BE2C (cell line): ENCODE measurements around the gene SLMAP.

Experiments used
- DNase-seq: peaks from one replicate; pipeline ENCODE4 v3.0.0-alpha.2; 2020
- H3K27me3 ChIP-seq: fragments of 250-450 bp; sonication (Bioruptor Pico); 2 replicates; pipeline ENCODE4 v1.5.1; 2020; ENCODE audit warnings: mild to moderate bottlenecking
- H3K36me3 ChIP-seq: fragments of 250-450 bp; sonication (Bioruptor Pico); 2 replicates; pipeline ENCODE4 v1.5.1; 2020; ENCODE audit warnings: mild to moderate bottlenecking
- H3K4me1 ChIP-seq: fragments of 250-450 bp; sonication (Bioruptor Pico); 2 replicates; pipeline ENCODE4 v1.5.1; 2020
- H3K4me3 ChIP-seq: 2 replicates; pipeline ENCODE4 v1.5.1; 2011; ENCODE audit warnings: low read depth, low read length
- H3K9me3 ChIP-seq: fragments of 250-450 bp; sonication (Bioruptor Pico); 2 replicates; pipeline ENCODE4 v1.5.1; 2020
- TF ChIP-seq, protein P1 (sequence below): IDR thresholded peaks from 2 replicates; pipeline ENCODE4 v1.5.1; 2012; ENCODE audit warnings: mild to moderate bottlenecking, low read depth, low read length

The SLMAP gene

DNA sequence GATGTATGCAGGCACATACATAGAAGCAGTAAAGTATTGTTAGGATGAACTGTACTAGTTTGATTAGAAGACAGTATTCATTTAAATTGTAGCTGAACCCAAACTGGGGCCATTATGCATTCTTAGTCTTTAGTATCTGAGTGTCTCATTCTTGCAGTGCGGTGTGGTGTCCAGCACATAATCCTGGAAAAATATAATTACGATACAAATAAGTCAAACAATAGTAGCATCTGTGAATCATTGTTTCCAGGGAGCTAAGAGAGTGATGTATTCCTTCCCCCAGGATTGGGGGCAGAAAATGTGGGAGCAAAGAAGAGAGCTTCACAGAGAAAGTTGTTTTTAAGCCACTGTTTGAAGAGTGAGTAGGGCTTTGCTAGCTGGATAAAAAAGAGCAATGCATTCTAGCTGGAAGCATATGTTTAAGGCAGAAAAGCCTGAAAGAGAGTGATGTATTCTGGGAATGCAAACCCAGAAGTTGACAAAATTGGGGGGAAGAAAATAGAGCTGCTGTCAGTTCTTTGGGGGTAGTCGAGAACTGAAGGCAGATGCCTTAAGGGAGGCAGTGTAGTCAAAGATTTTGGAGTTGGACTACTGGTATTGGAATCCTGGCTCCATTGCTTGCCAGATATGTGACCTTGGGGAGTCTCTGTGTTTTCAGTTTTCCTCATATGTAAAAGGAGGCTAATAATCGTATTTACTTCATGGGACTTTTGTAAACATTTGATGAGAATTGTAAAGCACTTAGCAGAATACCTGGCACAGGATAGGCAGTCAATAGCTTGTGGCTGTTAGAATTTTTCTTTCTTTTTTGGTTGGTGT lies 14.1 kb downstream of the SLMAP start:
- no peak overlapping the region for H3K4me3 ChIP-seq
- no peaks in the 10 kb centered on the region for H3K36me3 ChIP-seq
- TF ChIP-seq, protein P1, sequence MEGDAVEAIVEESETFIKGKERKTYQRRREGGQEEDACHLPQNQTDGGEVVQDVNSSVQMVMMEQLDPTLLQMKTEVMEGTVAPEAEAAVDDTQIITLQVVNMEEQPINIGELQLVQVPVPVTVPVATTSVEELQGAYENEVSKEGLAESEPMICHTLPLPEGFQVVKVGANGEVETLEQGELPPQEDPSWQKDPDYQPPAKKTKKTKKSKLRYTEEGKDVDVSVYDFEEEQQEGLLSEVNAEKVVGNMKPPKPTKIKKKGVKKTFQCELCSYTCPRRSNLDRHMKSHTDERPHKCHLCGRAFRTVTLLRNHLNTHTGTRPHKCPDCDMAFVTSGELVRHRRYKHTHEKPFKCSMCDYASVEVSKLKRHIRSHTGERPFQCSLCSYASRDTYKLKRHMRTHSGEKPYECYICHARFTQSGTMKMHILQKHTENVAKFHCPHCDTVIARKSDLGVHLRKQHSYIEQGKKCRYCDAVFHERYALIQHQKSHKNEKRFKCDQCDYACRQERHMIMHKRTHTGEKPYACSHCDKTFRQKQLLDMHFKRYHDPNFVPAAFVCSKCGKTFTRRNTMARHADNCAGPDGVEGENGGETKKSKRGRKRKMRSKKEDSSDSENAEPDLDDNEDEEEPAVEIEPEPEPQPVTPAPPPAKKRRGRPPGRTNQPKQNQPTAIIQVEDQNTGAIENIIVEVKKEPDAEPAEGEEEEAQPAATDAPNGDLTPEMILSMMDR, result no peak
- H3K4me1 ChIP-seq, result no peaks in the 10 kb centered on the region
- H3K9me3 ChIP-seq, result no peaks in the 10 kb centered on the region
- no peak for DNase-seq
- H3K27me3 ChIP-seq, result no peaks in the 10 kb centered on the region

DNA sequence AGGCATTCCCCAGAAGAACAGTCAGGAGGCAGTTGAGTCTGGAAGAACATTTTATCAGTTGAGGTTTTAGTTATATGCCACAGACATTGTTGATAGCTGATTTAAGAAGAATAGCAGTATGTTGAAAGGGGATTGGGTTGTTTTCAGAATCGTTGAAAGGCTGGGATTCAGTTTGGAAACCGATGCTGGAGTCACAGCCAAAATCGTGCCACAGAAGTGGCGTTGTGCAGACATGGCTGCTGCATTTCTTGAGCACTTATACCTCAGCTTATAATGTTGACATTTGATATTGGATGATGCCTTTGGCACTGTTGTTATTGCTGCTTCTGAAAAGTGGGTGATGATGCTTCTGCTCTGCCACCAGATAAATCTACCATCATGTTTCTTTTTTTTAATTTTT lies 16.1 kb downstream of the SLMAP start:
- no peak for DNase-seq
- TF ChIP-seq, protein P1, result no peak
- Histone ChIP-seq H3K4me1 (no peaks in the 10 kb centered on the region), H3K27me3 (no peaks in the 10 kb centered on the region), H3K36me3 (no peaks in the 10 kb centered on the region), H3K9me3 (no peaks in the 10 kb centered on the region), H3K4me3 (no peak overlapping the region)

DNA sequence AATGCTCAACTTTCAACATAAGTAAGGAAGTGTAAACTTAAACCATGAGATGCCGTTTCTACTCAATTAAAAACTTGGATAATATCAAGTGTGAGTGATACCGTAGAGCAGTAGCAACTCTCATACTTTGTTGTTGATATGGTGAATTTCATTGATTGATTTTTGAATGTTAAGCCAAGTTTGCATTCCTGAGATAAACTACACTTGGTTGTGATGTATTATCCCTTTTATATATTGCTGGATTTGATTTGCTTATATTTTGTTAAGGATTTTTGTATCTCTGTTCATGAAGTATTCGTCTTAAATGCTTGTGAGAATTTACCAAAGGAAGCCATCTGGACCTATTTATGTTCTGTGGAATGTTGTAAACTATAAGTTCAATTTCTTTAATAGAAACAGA lies 21.7 kb downstream of the SLMAP start:
- no peaks in the 10 kb centered on the region for H3K9me3 ChIP-seq
- H3K27me3 ChIP-seq, result no peaks in the 10 kb centered on the region
- no peaks in the 10 kb centered on the region for H3K4me1 ChIP-seq
- no peak for DNase-seq
- TF ChIP-seq, protein P1, result no peak
- H3K4me3 ChIP-seq, result no peak overlapping the region
- no peaks in the 10 kb centered on the region for H3K36me3 ChIP-seq

DNA sequence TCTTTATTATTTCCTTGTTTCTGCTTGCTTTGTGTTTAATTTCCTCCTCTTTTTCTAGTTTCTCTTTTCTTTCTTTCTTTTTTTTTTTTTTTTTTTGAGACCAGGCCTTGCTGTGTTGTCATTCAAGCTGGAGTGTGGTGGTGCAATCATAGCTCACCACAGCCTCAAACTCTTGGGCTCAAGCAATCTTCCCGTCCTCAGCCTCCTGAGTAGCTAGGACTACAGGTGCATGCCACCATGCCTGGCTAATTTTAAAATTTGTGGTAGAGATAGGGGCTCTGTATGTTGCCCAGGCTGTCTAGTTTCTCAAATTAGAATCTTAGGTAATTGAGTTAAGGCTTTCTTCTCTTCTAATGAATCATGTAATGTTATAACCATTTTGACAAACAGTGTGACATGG lies 22.4 kb downstream of the SLMAP start:
- no peaks in the 10 kb centered on the region for H3K36me3 ChIP-seq
- DNase-seq, result no peak
- no peak overlapping the region for H3K4me3 ChIP-seq
- H3K27me3 ChIP-seq, result no peaks in the 10 kb centered on the region
- no peaks in the 10 kb centered on the region for H3K9me3 ChIP-seq
- no peaks in the 10 kb centered on the region for H3K4me1 ChIP-seq
- TF ChIP-seq, protein P1, result no peak

DNA sequence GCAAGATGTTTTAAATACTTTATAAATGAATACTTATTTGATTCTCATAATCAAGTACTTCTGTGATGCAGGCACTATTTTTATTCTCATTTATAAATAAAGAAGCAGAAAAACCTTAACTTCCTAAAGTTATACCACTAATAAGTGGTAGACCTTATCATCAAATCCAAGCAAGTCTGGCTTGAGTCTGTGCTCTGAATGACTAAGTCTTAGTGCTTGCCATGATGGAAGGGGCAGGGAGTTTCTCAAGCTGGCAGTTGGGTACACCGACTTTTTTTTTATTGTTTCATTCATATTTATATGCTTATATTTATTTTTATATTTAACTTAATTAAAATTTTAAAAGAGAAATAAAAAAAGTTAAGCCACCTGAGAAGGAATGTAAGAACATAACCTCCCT lies 23.6 kb downstream of the SLMAP start:
- no peaks in the 10 kb centered on the region for H3K4me1 ChIP-seq
- no peak for DNase-seq
- TF ChIP-seq, protein P1, result no peak
- H3K9me3 ChIP-seq, result no peaks in the 10 kb centered on the region
- H3K4me3 ChIP-seq, result no peak overlapping the region
- H3K36me3 ChIP-seq, result no peaks in the 10 kb centered on the region
- H3K27me3 ChIP-seq, result no peaks in the 10 kb centered on the region
